SU-DHL-6 (cell line): Measurements from ENCODE around the gene FUCA2.

Source experiments
- EZH2phosphoT487 ChIP-seq: fragments of 200-600 bp; sonication (generic), shearing (Covaris generic); conservative IDR thresholded peaks from 2 replicates; pipeline ENCODE4 v1.6.1; 2018; ENCODE audit warnings: mild to moderate bottlenecking, antibody characterized with exemption, low read length, moderate library complexity, mixed read lengths
- TF ChIP-seq, protein P1 (sequence below): fragments of 200-600 bp; sonication (generic); IDR thresholded peaks from one replicate; pipeline ENCODE4 v1.5.1; 2017; ENCODE audit warnings: antibody characterized with exemption, mild to moderate bottlenecking, low read length, moderate library complexity; ENCODE audit not compliant: insufficient read depth, poor library complexity, severe bottlenecking

DNA sequence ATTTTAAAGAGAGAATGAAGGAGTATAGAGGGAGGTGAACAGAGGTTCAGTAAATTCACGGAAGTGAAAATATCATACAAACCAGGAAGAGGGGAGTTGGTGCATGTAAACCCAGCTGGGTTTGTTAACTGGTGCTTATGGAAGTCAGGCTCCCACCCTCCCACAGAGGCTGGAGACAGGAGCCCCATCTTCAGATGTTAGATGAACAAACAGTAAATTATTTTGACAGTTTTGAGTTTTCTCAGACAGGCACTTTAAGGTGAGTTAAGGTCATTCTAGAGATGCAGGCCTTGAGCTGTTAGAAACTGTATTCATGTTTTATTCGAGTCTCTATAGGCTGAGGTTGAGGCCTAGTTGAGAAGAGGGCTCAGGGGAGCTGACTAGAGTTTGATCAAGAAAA, 41.8 kb upstream of the FUCA2 start:
- TF ChIP-seq, protein P1, sequence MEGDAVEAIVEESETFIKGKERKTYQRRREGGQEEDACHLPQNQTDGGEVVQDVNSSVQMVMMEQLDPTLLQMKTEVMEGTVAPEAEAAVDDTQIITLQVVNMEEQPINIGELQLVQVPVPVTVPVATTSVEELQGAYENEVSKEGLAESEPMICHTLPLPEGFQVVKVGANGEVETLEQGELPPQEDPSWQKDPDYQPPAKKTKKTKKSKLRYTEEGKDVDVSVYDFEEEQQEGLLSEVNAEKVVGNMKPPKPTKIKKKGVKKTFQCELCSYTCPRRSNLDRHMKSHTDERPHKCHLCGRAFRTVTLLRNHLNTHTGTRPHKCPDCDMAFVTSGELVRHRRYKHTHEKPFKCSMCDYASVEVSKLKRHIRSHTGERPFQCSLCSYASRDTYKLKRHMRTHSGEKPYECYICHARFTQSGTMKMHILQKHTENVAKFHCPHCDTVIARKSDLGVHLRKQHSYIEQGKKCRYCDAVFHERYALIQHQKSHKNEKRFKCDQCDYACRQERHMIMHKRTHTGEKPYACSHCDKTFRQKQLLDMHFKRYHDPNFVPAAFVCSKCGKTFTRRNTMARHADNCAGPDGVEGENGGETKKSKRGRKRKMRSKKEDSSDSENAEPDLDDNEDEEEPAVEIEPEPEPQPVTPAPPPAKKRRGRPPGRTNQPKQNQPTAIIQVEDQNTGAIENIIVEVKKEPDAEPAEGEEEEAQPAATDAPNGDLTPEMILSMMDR, result no peak
- TF ChIP-seq EZH2phosphoT487, result no peak
